Tibial nerve (tissue), 4 donors: ENCODE measurements around the gene COX7A2.

Experiments
- EP300 ChIP-seq, 2 donors: sonication (generic); formaldehyde crosslinking; IDR thresholded peaks; one replicate each; pipeline ENCODE4 v1.6.1; 2017; ENCODE audit warnings: antibody characterized with exemption in 2 of 2, mild to moderate bottlenecking in 1 of 2
- POLR2A ChIP-seq, 2 donors: fragments of 450-650 bp; IDR thresholded peaks; one replicate each; pipeline ENCODE4 v1.6.1; 2017; ENCODE audit warnings: antibody characterized with exemption in 2 of 2, mild to moderate bottlenecking in 2 of 2, moderate library complexity in 2 of 2
- TF ChIP-seq, protein P1 (sequence below), 5 experiments: fragments of 200-600 bp in 3 of 5; fragments of 450-650 bp in 2 of 5; sonication (generic) in 3 of 5; IDR thresholded peaks; one replicate each; pipeline ENCODE4 v1.5.1; 2016 to 2019; ENCODE audit warnings: antibody characterized with exemption in 5 of 5, mild to moderate bottlenecking in 3 of 5, moderate library complexity in 2 of 5

DNA sequence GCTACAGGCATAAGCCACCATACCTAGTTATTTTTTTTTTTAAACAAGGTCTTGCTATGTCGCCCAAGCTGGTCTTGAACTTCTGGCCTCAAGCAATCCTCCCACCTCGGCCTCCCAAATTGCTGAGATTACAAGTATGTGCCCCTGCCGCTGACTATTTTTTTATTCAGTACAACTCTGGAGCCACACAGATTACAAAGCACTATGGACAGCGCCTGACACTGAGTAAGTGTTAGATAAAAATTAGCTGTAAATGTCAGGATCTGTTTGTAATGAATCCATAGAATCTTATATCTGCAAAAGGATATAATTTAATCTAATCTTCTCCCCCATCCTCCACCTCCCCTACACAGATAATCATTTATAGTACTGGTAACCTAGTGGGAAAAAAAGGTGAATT lies 22.5 kb downstream of the COX7A2 start:
- TF ChIP-seq, protein P1, sequence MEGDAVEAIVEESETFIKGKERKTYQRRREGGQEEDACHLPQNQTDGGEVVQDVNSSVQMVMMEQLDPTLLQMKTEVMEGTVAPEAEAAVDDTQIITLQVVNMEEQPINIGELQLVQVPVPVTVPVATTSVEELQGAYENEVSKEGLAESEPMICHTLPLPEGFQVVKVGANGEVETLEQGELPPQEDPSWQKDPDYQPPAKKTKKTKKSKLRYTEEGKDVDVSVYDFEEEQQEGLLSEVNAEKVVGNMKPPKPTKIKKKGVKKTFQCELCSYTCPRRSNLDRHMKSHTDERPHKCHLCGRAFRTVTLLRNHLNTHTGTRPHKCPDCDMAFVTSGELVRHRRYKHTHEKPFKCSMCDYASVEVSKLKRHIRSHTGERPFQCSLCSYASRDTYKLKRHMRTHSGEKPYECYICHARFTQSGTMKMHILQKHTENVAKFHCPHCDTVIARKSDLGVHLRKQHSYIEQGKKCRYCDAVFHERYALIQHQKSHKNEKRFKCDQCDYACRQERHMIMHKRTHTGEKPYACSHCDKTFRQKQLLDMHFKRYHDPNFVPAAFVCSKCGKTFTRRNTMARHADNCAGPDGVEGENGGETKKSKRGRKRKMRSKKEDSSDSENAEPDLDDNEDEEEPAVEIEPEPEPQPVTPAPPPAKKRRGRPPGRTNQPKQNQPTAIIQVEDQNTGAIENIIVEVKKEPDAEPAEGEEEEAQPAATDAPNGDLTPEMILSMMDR (IDR thresholded peaks at IDR 0.05): no peak
- TF ChIP-seq POLR2A (IDR thresholded peaks at IDR 0.05) (no peak), EP300 (IDR thresholded peaks at IDR 0.05) (no peak)
